Superior temporal gyrus (tissue), 1 donor: ENCODE results near the gene ALG6.
"Not testable (repeated sequence)": the region's sequence is repeated elsewhere in the genome, so short reads cannot be mapped to it uniquely, and the experiment has no call there.

Experiments used
- DNase-seq: peaks from one replicate; pipeline ENCODE4 v3.0.0-alpha.2; 2016; ENCODE audit errors: extremely low spot score

The ALG6 gene

GRCh38 chr1:63413394-63413793 is 46.0 kb downstream of the ALG6 start:
- no peak for DNase-seq

GRCh38 chr1:63414691-63415365 is 47.4 kb downstream of the ALG6 start:
- no peak for DNase-seq

GRCh38 chr1:63418101-63418500 is 50.7 kb downstream of the ALG6 start:
- no peak for DNase-seq

- DNase-seq: not testable (repeated sequence)
Observed at GRCh38 chr1:63420746-63421145, 53.3 kb downstream of the ALG6 start.

GRCh38 chr1:63423649-63424048 is 56.2 kb downstream of the ALG6 start:
- no peak for DNase-seq

GRCh38 chr1:63428815-63429214 is 61.4 kb downstream of the ALG6 start:
- DNase-seq: no peak

- no peak for DNase-seq
Observed at GRCh38 chr1:63429281-63429680, 61.9 kb downstream of the ALG6 start.

GRCh38 chr1:63435161-63435560 is 67.7 kb downstream of the ALG6 start:
- DNase-seq: no peak

- DNase-seq: no peak
Observed at GRCh38 chr1:63442141-63442475, 74.7 kb downstream of the ALG6 start.

- DNase-seq: no peak
Observed at GRCh38 chr1:63448731-63449246, 81.4 kb downstream of the ALG6 start.

GRCh38 chr1:63450416-63450815 is 83.0 kb downstream of the ALG6 start:
- no peak for DNase-seq

GRCh38 chr1:63453232-63453631 is 85.8 kb downstream of the ALG6 start:
- DNase-seq: no peak

- no peak for DNase-seq
Observed at GRCh38 chr1:63454269-63454668, 86.8 kb downstream of the ALG6 start.

GRCh38 chr1:63458750-63459149 is 91.3 kb downstream of the ALG6 start:
- no peak for DNase-seq

- no peak for DNase-seq
Observed at GRCh38 chr1:63461661-63462230, 94.3 kb downstream of the ALG6 start.

- DNase-seq: no peak
Observed at GRCh38 chr1:63463248-63463647, 95.8 kb downstream of the ALG6 start.

GRCh38 chr1:63466181-63466580 is 98.8 kb downstream of the ALG6 start:
- no peak for DNase-seq

- no peak for DNase-seq
Observed at GRCh38 chr1:63466759-63467158, 99.3 kb downstream of the ALG6 start.

- DNase-seq: not testable (repeated sequence)
Observed at GRCh38 chr1:63468683-63469082, 101.3 kb downstream of the ALG6 start.

GRCh38 chr1:63475761-63476160 is 108.3 kb downstream of the ALG6 start:
- DNase-seq: no peak

- DNase-seq: no peak
Observed at GRCh38 chr1:63480057-63480456, 112.6 kb downstream of the ALG6 start.

- DNase-seq: no peak
Observed at GRCh38 chr1:63486629-63487028, 119.2 kb downstream of the ALG6 start.

GRCh38 chr1:63487336-63488065 is 120.1 kb downstream of the ALG6 start:
- no peak for DNase-seq
